GM18861 (cell line): ENCODE results near the gene ATXN2.

Source experiments
- ATAC-seq: cut with Tn5 transposase; IDR thresholded peaks from one replicate; pipeline ENCODE4 v1.9.1; 2021; ENCODE audit not compliant: unreplicated experiment

Gene ATXN2

DNA sequence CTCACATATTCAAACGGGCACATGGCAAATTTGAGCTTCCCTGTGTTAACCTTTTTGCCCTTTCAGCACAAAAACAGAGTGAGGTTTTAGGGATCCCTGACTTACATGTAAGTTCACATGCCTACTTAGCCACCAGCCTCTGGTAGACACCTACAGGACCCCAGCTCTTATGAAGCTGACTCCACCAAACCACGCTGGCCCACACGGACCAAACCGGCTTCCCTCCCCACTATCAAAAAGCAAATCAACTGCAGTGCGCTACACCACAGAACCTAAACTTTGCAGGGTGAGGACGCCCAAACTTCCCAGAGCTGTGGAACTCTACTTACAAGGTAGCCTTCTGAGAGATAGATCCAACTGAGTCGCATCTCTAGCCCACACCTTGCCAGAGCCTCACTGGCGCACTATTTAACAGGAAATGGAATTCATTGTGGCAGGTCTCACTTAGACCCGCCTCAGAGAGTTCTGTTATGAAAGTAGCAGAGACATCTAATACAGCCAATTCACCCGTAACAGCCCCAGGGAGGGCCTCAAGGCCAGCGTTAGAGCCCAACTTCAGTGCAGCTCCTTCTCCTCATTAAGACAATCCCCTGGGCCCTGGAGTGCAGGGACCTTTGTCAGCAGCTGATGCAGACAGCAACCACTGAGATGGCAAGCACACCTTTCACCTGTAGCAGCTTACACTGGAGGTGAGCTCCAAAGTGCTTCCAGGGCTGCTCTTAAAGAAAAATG, 144.2 kb downstream of the ATXN2 start:
- ATAC-seq, result no peak

DNA sequence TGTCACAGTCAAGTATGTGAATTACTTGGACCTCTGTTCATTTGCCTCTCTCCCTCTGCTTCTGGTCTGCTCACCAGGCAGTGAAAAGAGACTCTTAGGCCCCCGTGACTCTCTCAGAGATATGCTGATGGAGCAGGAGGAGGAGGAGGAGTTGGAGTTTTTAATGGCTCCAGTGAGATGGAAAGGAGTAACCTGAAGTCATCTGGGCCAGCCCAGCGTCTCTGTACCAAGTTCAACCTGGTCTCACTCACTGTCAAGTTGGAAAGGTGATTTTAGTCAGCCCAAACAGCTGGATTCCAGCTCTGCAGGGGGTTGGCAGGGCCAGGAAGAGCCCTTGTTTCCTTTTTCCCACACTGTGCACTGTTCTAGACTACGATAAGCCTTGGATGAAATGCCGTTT, 144.8 kb downstream of the ATXN2 start:
- ATAC-seq, result no peak

DNA sequence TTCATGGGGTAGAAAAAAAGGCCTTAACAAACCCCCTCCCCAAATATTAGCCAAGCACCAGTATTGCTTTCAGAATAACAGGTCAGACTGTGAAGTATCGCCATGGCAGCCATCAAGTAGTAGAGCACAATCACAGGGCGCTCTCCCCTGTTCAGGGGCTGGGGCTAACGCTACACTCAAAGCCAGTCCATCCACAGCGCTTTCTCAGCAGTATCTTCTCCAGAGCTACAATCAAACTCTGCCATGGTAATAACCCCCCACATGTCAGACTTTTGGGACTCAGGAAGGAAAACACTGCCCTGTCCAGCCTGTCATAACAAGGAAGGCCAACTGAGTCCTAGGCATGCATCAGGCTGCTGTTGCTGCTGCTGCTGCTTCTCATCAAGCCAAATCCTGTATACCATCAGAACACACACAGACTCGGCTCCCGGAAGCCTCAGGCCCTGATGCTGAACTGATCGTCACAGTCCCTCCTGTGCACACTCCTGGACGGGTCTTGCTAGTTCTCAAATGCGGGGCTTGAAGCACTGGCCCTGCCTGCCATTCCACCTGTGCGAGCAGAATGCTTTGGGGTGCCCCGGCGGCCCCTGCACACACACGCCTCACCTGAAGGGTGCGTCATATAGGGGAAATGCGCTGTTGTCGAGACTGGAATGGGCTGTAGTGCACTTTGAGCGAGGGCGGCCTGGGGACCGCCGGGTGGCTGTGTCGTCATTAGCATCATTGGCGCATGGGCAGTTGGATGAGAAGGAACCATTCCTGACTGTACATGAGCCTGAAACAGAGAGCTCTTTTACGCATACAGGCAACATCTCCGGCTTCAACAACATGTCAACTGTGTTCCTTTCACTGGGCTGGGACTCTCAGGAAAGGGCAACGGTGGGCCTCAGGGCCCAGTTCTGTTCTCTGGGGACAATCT, 145.8 kb downstream of the ATXN2 start:
- ATAC-seq, result no peak

DNA sequence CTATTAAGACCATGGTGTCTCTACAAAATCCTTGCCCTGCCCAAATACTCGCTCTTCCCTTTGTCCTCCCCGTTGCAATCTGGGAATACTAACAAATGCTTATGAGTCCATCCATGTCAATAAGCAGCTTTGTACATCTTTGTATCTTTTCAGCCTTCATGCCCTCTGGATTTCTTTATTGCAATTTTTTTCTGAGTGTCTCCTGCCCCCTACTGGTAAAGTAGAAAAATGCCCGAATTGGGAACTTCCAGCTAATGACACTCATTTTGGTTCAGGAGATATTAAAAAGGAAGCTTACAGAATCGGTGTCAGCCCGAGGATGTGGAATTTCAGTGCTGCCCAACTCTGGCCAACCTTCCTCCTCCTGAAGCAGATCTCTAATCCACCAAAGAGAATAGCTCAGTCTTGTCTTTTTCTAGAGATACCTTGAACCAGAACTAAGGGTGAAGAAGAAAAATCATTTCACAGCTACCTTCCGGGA, 147.4 kb downstream of the ATXN2 start:
- ATAC-seq, result no peak

DNA sequence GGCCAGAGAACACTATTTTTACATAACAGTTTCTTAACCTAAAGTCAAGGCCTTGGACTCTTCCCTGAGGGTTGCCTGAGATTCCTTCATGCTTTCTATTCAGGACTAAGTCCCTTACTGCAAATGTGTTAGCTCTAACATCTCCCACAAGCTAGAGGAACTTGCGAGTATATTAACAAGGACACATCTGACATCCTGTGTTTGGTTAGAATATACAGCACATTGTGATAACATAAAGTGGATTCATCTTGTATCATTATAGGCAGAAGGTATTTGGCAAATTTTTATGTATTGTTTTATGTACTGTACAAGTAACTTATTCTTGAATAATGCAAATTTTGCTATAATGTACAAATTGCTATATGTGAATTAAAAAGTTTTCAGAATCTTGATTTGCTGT, 147.9 kb downstream of the ATXN2 start:
- no peak for ATAC-seq

DNA sequence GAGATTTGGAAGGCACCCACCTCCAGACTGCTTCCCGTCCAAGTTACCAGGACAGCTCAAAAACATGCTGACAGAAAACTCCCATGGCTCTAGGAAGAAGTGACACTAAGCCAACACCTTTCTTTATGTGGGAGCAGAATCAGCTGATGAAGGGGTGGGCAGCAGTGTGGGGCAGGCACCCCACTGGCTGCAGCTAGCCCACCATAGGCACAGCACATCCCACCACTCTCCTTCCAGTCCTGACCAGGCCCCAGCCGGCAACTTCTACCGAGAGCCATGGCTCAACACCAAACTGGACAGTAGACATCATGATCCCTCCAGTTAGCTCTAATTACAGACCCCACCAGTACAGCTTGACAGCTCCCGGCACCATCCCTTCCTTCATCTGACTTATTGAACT, 148.4 kb downstream of the ATXN2 start:
- ATAC-seq, result no peak

DNA sequence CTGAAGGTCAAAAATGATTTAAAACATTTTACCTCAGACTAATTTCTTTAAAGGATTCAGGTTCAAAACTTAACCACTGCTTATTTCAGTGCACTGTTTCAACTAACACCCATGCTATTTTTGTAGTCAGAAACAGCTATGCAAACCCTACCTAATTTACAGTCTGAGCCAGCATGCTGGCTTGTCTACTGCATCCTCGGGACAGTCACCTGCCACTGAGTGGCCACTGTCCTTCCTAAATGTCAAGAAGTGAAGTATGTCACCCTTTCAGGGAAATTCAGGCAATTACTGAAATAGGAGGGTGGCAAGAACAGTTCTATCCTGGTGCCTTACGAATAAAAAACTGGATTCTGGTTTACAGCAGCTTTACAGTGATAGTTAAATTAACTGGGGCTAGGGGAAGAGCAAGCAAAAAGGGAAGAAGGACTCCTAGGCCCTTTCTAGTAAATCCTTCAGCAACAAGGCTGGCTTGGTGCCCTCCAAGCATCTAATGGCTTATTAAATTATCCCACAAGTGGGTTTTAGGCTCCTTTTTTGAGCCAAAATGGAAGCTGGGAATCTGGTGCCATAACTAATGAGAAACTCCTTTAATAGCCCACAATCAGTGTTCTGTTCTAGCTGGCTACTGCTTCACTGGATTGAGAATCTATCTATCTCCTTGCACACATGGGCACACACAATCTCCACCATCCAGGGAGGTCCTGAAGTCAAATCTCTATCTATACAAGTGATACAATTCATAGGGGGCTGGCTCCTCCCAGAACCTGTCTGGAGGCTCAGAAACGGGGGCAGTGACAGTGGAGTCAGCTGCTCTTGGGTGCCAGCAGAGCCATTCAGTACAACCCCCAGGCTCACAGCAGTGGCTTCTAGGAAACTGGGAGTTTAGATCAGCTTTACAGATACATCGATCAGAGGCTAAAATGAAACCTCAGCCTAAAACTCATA, 150.0 kb downstream of the ATXN2 start:
- ATAC-seq, result no peak

DNA sequence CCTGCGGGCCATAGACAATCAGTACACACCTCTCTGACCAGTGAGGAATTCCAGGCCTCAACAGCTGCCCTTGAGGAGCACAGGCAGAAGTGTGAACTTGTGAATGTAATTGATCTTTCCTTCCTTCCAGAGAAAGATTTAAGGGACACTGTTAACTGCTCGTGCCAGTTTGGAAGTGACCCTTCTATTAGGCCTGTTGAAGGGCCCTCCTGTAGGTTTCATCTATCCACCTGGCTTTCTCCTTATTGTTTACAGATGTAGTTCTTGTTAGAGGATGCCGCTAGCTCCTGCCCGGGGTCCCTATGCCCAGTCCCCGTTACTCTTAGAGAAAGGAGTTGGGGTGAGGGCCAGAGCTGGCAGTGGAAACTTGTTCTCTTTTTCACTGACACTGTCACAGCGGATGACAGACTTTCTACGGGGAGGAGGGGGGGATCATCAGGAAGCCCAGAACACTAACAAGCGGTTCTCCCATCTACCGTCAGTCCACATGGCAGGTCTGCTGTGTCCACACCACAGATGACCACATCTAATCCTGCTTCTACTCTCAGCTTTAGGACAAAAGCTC, 150.8 kb downstream of the ATXN2 start:
- no peak for ATAC-seq

DNA sequence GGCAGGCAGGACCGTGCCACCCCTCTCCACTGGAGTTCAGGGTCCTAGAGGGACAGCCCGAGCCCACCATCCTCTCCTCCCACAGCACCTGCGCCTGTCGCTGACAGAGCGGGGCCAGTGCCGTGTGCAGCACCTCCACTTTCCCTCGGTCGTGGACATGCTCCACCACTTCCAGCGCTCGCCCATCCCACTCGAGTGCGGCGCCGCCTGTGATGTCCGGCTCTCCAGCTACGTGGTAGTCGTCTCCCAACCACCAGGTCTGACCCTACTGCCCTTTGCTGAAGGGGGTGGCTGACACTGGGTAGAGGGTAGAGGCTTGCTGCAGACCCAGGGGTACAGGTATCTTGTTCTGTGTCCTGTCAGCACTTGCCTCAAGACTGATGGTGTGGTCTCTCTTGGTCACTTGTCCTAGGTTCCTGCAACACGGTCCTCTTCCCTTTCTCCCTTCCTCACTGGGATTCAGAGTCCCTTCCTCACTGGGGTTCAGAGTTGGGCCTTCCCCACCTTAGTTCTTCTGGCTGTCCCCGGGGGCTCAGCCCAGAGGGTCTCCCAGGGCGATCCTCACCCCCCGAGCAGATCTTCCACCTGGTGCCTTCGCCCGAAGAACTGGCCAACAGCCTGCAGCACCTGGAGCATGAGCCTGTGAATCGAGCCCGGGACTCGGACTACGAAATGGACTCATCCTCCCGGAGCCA, 151.4 kb downstream of the ATXN2 start:
- ATAC-seq, result no peak

DNA sequence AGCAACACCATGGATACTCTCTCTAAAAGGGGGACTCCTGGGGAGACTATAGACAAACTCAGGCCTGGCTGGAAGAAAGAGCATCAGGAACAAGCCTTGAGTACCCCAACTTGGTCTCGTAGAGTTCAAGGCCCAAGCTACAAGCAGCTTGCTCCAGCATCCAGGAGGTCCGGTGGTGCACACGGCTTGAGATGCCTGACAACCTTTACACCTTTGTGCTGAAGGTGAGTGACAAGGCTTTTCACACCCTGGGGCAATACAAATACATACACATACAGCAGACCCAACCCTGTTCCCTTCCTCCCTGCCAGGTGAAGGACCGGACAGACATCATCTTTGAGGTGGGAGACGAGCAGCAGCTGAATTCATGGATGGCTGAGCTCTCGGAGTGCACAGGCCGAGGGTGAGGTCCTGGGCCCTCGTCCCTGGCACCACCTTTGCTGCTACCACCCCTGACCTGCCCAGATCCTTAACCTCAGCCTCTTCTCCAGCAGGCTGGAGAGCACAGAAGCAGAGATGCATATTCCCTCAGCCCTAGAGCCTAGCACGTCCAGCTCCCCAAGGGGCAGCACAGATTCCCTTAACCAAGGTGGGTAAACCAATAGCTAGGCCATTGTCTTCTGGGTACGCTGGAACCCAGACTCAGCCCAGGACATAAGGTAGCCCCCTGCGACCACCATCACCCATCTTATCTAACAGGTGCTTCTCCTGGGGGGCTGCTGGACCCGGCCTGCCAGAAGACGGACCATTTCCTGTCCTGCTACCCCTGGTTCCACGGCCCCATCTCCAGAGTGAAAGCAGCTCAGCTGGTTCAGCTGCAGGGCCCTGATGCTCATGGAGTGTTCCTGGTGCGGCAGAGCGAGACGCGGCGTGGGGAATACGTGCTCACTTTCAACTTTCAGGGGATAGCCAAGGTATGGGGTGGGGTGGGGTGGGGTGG, 152.2 kb downstream of the ATXN2 start:
- ATAC-seq, result no peak

DNA sequence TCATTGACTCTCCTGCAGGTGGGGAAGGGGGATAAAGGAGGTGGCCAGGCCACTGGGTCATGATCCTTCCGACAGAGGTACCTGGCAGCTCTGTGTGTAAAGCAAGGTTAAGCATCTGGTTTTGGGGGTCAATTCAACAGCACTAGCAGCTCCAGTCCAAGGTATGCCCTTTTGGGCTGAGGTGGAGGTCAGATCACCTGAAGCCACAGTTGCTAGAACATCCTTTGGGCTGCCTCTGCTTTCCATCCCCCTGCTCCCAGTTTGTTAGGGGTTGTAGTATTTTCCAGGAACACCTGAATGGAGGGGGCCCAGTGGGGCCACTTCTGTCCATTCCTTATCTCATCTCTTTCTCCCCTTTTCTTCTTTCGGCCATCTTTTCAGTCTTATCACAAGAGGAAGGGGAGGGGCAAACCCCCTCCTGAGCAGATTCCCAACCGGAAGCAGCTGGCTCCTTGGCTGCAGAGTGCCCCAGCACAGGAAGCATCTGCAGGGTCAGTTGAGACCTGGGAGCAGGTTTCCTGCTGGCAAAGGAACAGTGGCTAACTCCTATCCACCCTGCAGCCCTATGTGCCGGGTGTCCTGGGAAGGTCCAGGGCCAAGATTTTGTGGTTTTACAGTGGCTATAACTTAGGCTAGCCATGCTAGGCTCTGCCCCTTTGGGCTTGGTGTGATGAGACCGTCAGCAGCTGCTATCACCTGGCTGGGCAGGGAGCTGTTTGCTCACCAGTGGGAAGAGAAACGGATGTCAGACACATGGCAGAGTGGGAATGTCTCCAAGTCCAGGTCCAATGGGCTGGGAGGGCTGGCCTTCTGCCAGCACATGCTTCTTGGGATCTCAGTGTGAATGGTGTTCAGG, 153.2 kb downstream of the ATXN2 start:
- no peak for ATAC-seq

DNA sequence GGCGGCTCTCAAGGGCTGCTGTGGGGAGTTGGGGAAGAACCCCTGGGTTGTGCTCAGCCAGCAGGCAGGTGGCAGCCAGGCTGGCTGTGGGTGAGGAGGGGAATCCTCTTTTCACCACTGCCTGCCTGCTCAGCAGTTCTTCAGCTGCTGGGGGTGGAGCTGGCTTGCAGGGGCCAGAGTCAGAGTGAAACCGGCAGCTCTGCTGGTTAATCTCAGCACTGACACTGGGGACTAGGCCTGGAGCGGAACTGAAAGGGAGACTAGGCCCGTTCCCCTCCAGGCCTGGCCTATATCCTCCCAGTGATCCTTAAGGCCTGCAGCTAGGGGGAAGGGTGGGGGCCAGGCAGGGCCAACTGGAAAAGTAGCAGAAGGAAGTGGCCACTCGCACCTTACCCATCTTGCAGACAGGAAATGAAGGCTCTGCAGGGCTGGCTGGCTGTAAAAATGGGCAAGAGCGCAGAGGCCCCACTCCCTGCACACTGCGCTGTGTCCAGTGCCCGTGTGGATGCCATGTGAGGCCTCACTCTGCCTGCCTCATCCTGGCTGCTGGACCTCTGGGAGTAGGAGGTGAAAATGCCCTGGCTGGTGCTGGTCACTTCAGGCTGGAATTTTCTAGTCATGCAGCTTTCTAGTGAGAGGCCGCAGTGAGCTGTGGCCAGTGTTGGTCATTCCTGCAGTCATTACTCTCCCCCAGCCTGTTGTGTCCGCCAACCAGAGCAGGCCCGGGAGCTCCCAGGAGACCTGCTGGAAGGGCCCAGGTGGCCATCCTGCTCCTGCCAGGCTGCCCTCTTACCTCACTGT, 154.0 kb downstream of the ATXN2 start:
- peak; percentile 83 for ATAC-seq

DNA sequence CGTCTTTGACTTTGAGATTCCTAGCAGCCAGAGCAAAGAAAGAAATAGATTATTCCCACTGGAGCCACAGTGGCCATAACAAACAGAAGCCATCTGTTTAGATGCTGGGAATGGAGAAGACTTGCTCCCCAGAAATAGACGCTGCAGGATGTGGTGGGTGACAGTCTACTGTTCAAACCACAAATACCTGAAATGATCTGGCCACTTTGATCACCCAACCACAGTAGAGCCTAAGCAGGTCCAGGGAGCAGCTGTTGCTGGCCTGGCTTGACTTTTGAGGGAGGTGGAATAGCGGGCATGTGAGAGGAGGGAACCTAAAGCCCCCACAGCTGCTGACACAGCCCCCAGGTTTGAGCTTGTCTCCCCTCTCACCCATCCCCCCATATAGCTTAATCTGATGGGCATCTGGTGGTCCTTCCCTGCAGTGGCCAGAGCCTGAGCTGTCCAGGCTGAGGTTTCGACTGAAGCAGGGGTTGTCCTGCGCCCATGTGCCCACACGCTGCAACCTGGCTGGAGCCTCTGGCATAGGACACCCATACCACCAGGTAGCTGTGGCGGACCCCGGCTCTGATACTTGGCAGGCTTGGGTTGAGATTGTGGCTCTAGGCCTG, 154.7 kb downstream of the ATXN2 start:
- peak; percentile 24 for ATAC-seq

DNA sequence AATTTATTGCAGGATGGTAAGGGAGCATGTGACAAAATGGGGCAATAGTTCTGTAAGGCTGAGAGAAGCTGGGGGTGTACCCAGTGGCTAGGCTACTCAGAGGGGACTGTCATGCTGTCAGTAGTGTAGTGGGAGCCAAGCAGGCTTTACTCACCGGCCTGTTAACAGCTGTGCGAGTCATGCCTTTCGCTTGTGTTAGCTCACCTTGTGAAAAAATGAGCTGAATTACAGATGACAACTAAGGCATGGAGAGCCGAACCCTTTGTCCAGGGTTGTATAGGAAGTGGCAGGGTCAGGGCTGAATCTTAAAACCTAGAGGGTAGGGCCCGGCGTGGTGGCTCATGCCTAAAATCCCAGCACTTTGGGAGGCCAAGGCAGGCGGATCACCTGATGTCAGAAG, 155.5 kb downstream of the ATXN2 start:
- ATAC-seq, result no peak

DNA sequence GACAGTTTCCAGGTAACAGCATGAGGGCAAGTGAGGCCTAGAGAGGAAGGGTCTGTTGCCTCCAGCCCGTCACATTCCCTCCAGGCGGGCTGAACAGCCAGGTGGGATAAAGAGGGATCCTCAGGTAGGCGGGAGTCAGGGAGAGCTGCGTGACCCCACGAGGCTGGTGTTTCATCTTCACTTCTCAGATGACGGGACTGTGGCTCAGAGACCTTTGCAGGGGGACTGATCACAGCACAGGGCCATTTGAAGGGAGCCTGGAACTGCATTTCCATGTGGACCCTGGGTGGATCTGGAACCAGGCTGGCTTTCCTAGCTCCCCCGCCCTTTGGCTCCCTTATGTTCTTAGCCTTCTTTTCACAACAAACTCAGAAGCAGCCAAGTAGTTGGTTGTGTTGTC, 156.0 kb downstream of the ATXN2 start:
- no peak for ATAC-seq

DNA sequence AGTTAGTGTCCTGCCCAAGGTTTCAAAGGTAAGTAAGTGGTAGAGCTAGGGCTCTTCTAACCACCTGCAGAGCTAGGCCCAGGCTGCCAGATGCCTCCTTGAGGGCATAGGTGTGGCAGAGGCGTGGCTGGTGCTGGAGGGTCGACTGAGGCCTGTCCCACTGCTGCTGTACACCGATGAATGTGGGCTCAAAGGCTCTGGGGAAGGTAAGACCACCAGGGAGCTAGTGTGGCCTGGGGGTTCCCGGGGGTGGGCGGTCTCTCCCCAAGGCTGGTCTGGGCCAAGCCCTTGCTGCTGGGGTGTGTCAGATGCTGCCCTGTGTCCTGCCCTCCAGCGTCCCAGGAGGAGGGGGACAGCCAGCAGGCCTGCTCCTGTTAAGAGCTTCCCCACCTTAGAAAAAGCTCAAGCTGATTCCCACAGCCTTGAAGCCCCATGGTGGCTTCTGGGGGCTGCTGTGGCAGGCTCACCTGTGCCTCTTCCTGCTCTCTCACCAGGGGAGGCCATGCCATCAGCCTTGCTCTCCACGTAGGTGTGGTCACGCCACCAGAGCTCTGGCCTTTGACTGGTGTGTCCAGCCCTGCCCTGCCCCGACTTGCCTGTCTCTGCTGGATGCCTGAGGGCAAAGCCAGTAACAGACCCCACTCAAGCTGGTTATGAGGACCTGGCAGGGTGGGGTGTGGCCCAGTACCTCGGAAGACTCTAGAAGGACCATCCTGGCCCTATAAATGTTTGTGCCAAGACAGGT, 156.6 kb downstream of the ATXN2 start:
- no peak for ATAC-seq
